Spleen (tissue), 7 donors: ENCODE results near the gene ACAD11.

Experiments
- POLR2A ChIP-seq, 3 donors: fragments of 450-650 bp; IDR thresholded peaks; one replicate each; pipeline ENCODE4 v1.5.1; 2017; ENCODE audit warnings: antibody characterized with exemption in 3 of 3, mild to moderate bottlenecking in 1 of 3
- TF ChIP-seq, protein P1 (sequence below), 11 experiments: fragments of 200-600 bp in 7 of 11; fragments of 450-650 bp in 4 of 11; sonication (generic) in 4 of 11; IDR thresholded peaks in 8 of 11; conservative IDR thresholded peaks in 3 of 11; 1 replicate in 7 of 11; 2 replicates in 4 of 11; pipeline versions ENCODE4 v1.4.0 to v1.8.0; 2016 to 2021; ENCODE audit warnings: antibody characterized with exemption in 11 of 11, inconsistent platforms in 4 of 11, mild to moderate bottlenecking in 1 of 11
- donor health status: DM: no; HTN: no; CAD: no; lungs with moderate emphysema.
- donor health status: DM: no; HTN: no; CAD: no.
- donor health status: DM: no; HTN: no; CAD: no.

- TF ChIP-seq, protein P1, sequence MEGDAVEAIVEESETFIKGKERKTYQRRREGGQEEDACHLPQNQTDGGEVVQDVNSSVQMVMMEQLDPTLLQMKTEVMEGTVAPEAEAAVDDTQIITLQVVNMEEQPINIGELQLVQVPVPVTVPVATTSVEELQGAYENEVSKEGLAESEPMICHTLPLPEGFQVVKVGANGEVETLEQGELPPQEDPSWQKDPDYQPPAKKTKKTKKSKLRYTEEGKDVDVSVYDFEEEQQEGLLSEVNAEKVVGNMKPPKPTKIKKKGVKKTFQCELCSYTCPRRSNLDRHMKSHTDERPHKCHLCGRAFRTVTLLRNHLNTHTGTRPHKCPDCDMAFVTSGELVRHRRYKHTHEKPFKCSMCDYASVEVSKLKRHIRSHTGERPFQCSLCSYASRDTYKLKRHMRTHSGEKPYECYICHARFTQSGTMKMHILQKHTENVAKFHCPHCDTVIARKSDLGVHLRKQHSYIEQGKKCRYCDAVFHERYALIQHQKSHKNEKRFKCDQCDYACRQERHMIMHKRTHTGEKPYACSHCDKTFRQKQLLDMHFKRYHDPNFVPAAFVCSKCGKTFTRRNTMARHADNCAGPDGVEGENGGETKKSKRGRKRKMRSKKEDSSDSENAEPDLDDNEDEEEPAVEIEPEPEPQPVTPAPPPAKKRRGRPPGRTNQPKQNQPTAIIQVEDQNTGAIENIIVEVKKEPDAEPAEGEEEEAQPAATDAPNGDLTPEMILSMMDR (IDR thresholded peaks at IDR 0.05 in 8 of 11, conservative IDR thresholded peaks at IDR 0.05 in 3 of 11), result no peak
- no peak for TF ChIP-seq POLR2A (IDR thresholded peaks at IDR 0.05)
Measured at GRCh38 chr3:132517311-132517710, 142.3 kb downstream of the ACAD11 start.
